Sciatic nerve (tissue), 2 donors: Measurements from ENCODE around the gene HSPA4L. TPM values are rescaled to one million over a fixed set of nuclear protein-coding genes. Genes with fewer than 3 reads are reported as not detected.

Experiments used
- ATAC-seq: fragments of 200-7000 bp; cut with Tn5 transposase; one replicate; pipeline ENCODE4 v1.9.1; 2020; ENCODE audit warnings: mild to moderate bottlenecking, moderate library complexity
- DNase-seq: peaks from one replicate; pipeline ENCODE4 v3.0.0-alpha.2; 2020; ENCODE audit warnings: low spot score
- intact Hi-C: fragments of 100-400 bp; cut with DNase I; formaldehyde crosslinking; loops from one replicate; pipeline ENCODE4 v1.14.2; 2022
- total RNA-seq: library from RNA; stranded (reverse); fragmentation: NEBNext Ultra II Directional; extraction: Animal tissue kit (Norgen Biotek cat#: 25700); gene quantifications from one replicate; pipeline ENCODE4 v1.2.1, GENCODE V29; 2021
- donor health status: DM: no; HTN: no; CAD: no.
- donor health status: DM: no; HTN: no; CAD: no.

Gene HSPA4L
- total RNA-seq, 1 donor from 2014 or later: 12.6 TPM

GRCh38 chr4:127856196-127856812, 74.2 kb downstream of the HSPA4L start:
- ATAC-seq (no peak), DNase-seq (no peak)
- intact Hi-C loops: no loop called here

DNA sequence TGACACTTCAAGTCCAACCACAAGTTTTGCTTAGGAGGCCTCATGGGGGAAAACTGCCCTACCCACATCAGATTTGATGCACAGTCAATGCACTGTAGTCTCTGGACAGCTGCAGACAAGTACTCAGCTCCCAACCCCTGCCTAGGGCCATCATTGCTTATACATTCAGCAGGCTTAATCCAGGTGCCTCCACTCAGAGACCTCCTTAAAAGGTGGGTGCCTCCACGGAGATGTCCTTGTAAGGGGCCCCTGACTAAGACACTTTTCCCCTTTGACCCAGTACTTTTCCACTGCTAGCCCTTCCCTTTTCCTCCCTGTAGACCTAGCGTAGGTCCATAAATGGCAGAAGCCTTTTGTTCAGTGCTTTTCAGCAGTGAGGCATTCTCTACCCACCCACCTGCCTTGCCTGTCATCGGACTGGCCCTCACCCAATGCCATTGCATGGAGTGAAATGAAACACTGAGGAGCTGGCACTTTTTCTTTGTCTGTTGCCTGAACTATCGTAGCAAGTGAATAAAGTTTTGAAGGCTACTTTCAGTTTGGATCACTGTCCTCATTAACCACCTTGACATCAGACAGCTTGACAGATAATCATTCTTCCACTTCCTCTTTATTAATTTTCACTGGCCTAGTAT, 74.8 kb downstream of the HSPA4L start:
- DNase-seq (no peak), ATAC-seq (no peak)
- intact Hi-C loops: no loop called here

- no peak for DNase-seq
- intact Hi-C loops: no loop called here
- no peak for ATAC-seq
These were observed 75.5 kb downstream of the HSPA4L start for GRCh38 chr4:127857641-127858040.

DNA sequence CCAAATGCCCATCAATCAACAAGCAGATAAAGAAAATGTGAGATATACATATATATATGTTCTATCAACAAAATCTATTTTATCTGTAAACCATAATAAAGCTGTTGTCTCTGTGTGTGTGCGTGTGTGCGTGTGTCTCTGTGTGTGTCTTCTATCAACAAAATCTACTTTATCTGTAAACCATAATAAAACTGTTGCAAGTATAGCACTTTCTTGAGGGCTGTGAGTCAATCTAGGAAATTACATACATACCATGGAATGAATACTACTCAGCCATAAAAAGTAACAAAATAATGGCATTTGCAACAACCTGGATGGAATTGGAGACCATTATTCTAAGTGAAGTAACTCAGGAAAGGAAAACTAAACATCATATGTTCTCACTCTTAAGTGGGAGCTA, 86.1 kb downstream of the HSPA4L start:
- DNase-seq: no peak
- ATAC-seq: no peak
- intact Hi-C loops: no loop called here

GRCh38 chr4:127870281-127870680, 88.2 kb downstream of the HSPA4L start:
- intact Hi-C loops: no loop called here
- ATAC-seq (no peak), DNase-seq (no peak)

DNA sequence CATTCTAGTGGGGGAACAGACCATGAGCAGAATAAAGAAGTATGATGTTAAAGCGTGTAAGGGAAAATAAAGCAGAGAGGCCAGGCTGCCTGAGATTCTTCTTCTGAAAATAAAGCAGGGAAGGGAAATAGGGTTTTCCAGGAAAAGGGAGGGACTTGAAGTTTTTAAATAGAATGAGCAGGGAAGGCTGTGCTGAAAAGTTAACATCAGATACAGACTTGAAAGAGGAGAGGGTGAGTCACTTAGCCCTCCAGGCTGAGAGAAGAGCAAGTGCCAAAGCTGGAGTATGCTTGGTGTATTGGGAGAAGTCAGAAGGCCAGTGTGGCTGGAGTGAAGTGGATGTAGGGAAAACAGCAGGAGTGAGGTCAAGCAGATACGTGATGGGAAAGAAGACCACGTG, 88.6 kb downstream of the HSPA4L start:
- DNase-seq: no peak
- ATAC-seq: peak; percentile 49
- intact Hi-C loops: no loop called here

DNA sequence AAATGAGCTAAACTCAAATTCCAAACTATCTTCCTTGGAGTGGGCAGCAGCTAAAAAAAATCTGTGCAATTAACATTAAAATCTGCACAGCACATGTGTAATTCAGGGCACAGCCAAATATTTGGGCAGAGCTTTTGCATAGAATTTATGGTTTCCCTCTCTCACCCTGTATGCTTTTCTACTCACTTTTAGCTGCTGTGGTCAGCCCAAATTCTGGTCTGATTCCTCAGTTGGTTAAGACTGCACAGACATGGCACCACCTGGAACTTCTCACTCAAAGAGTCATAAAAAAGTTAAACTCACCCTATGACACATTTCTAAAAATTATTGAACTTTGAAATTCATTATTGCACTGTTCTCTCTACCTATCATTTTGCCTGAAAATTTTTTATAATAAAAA, 93.7 kb downstream of the HSPA4L start:
- ATAC-seq (no peak), DNase-seq (no peak)
- intact Hi-C loops: no loop called here

GRCh38 chr4:127880763-127881562, 98.8 kb downstream of the HSPA4L start, which contains the start of gene PLK4:
Gene PLK4 (plus strand): TSS chr4:127880893. CDS start chr4:127881135, 242 bp downstream.
- intact Hi-C loops: no loop called here
- ATAC-seq (peak; percentile 99), DNase-seq (peak; percentile 96)

- ATAC-seq (no peak), DNase-seq (no peak)
- intact Hi-C loops: no loop called here
These were observed 99.4 kb downstream of the HSPA4L start for GRCh38 chr4:127881563-127881864.

DNA sequence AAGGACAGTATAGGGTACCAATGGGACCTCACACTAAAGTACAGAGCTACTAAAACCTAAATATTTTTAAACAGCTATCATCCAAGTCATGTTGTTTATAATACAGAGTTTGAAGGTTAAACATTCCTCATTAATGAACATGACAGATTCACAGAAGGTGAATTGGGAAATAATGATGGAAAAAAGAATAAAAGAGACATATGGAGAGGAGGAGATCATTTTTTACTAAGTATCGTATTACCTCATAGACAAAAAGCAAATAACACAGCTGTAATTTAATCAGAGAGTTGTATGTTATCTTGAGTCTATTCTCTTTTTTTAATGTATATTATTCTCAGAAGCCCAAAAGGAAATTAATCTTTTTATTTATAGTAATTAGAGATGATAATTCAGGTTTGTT, 106.4 kb downstream of the HSPA4L start:
- DNase-seq (no peak), ATAC-seq (no peak)
- intact Hi-C loops: no loop called here

GRCh38 chr4:127889903-127890302, 107.8 kb downstream of the HSPA4L start:
- intact Hi-C loops: no loop called here
- DNase-seq: no peak
- ATAC-seq: no peak

Other genes starting within 250 kb of the HSPA4L start
- gene INTU, start 149.4 kb upstream of the HSPA4L start, total RNA-seq: 24.2 TPM
- not detected for gene SLC25A31, start 51.9 kb upstream of the HSPA4L start, total RNA-seq
- gene PLK4, start 98.6 kb downstream of the HSPA4L start, total RNA-seq: 1.7 TPM
- gene MFSD8, start 182.9 kb downstream of the HSPA4L start, total RNA-seq: 37.5 TPM
- gene ABHD18, start 183.1 kb downstream of the HSPA4L start, total RNA-seq: 14.2 TPM